GM12878 (cell line): ENCODE measurements around the gene ARID3A. TPM values are rescaled to one million over a fixed set of nuclear protein-coding genes. Genes with fewer than 3 reads are reported as not detected.

Experiments
- ATAC-seq: fragments of 200-7000 bp; cut with Tn5 transposase; 3 replicates; pipeline ENCODE4 v1.9.1; 2020; ENCODE audit warnings: mild to moderate bottlenecking, moderate library complexity
- BruUV-seq: library from RNA; stranded (reverse); fragments of 400-500 nt; replicated peaks from 2 replicates; lab custom pipeline; 2021; lab: Mats Ljungman, UMichigan
- CTCF ChIA-PET: fragments of 300-600 bp; sonication (Branson Sonifier 250); formaldehyde crosslinking; extraction: SDS; loops from one replicate; lab custom pipeline; 2021; ENCODE audit warnings: inconsistent platforms; lab: Yijun Ruan, JAX
- POLR2A ChIA-PET: fragments of 350-600 bp; formaldehyde crosslinking; extraction: SDS; loops from one replicate; lab custom pipeline; 2021; ENCODE audit warnings: inconsistent platforms; lab: Charles Lee
- RAD21 ChIA-PET: fragments of 300-600 bp; sonication (Branson Sonifier 250); formaldehyde crosslinking; loops from one replicate; lab custom pipeline; 2023; ENCODE audit warnings: antibody characterized with exemption; ENCODE audit not compliant: unreplicated experiment; lab: Charles Lee
- SMC1A ChIA-PET: fragments of 300-600 bp; sonication (Branson Sonifier 250); formaldehyde crosslinking; loops from one replicate; lab custom pipeline; 2023; ENCODE audit not compliant: unreplicated experiment, uncharacterized antibody; lab: Charles Lee
- DNase-seq: peaks from one replicate; pipeline ENCODE4 v3.0.0-alpha.2; 2011; ENCODE audit warnings: low read depth, low spot score
- FAIRE-seq: peaks from 3 replicates; lab custom pipeline; 2011; peaks lifted over from hg19 to GRCh38; lab: Jason Lieb, UNC
- H2AFZ ChIP-seq: 2 replicates; pipeline ENCODE4 v1.6.0; 2011; ENCODE audit warnings: low read depth, low read length, control low read depth; ENCODE audit not compliant: control insufficient read depth
- H3K27ac ChIP-seq: 2 replicates; pipeline ENCODE4 v1.5.1; 2011; ENCODE audit warnings: control low read depth; ENCODE audit not compliant: control insufficient read depth, insufficient read depth
- H3K27me3 ChIP-seq, 2 experiments: replicated peaks in 1 of 2; 2 replicates each; pipeline versions ENCODE4 v1.6.0 to v1.6.1; 2011; ENCODE audit warnings: low read length in 1 of 2; ENCODE audit not compliant: control insufficient read depth in 2 of 2, insufficient read depth in 2 of 2
- H3K36me3 ChIP-seq, 2 experiments: 2 replicates each; pipeline ENCODE4 v1.5.1; 2011; ENCODE audit warnings: low read length in 1 of 2; ENCODE audit not compliant: control insufficient read depth in 2 of 2, insufficient read depth in 2 of 2
- H3K4me1 ChIP-seq: 2 replicates; pipeline ENCODE4 v1.6.1; 2011; ENCODE audit warnings: mild to moderate bottlenecking, low read length, moderate library complexity, mixed read lengths; ENCODE audit not compliant: control insufficient read depth, insufficient read depth
- H3K4me2 ChIP-seq: 2 replicates; pipeline ENCODE4 v1.6.0; 2011; ENCODE audit warnings: control low read depth; ENCODE audit not compliant: control insufficient read depth, insufficient read depth
- H3K4me3 ChIP-seq: fragments of 200-600 bp; sonication (generic); 2 replicates; pipeline ENCODE4 v1.5.1; 2016
- H3K79me2 ChIP-seq: 2 replicates; pipeline ENCODE4 v1.6.0; 2011; ENCODE audit warnings: low read length; ENCODE audit not compliant: control insufficient read depth, insufficient read depth
- H3K9ac ChIP-seq: 2 replicates; pipeline ENCODE4 v1.8.0; 2011; ENCODE audit warnings: low read length, control low read depth, mixed read lengths; ENCODE audit not compliant: control insufficient read depth, insufficient read depth
- H3K9me3 ChIP-seq: replicated peaks from 3 replicates; pipeline ENCODE4 v1.5.1; 2011; ENCODE audit warnings: mild to moderate bottlenecking, low read length; ENCODE audit not compliant: control insufficient read depth, insufficient read depth
- H4K20me1 ChIP-seq: 2 replicates; pipeline ENCODE4 v1.6.0; 2011; ENCODE audit not compliant: control insufficient read depth, insufficient read depth
- CBX3 ChIP-seq: fragments of 200-600 bp; sonication (generic); IDR thresholded peaks from 2 replicates; pipeline ENCODE4 v1.6.1; 2016; ENCODE audit warnings: low read depth, borderline replicate concordance
- CREM ChIP-seq: IDR thresholded peaks from 2 replicates; pipeline ENCODE4 v1.6.1; 2014; ENCODE audit warnings: antibody characterized with exemption, low read depth
- DPF2 ChIP-seq: fragments of 450-650 bp; IDR thresholded peaks from 2 replicates; pipeline ENCODE4 v1.6.1; 2017; ENCODE audit warnings: mild to moderate bottlenecking
- ELK1 ChIP-seq: IDR thresholded peaks from 2 replicates; pipeline ENCODE4 v1.6.1; 2012; ENCODE audit warnings: low read depth, low read length, improper control_type of control experiment
- HCFC1 ChIP-seq: fragments of 150-350 bp; IDR thresholded peaks from 2 replicates; pipeline ENCODE4 v1.6.1; 2014; ENCODE audit warnings: low read length
- IRF3 ChIP-seq: fragments of 450-650 bp; IDR thresholded peaks from 2 replicates; pipeline ENCODE4 v1.6.1; 2014; ENCODE audit warnings: mild to moderate bottlenecking
- KAT2A ChIP-seq: conservative IDR thresholded peaks from 2 replicates; pipeline ENCODE4 v1.6.1; 2011; ENCODE audit warnings: low read depth, low read length; ENCODE audit not compliant: control insufficient read depth
- MEF2A ChIP-seq: IDR thresholded peaks from 2 replicates; pipeline ENCODE4 v1.6.1; 2011; ENCODE audit warnings: low read depth, mild to moderate bottlenecking, low read length, moderate library complexity; ENCODE audit not compliant: insufficient read depth
- POLR2A ChIP-seq: IDR thresholded peaks from 2 replicates; pipeline ENCODE4 v1.6.1; 2011; ENCODE audit warnings: low read depth, mild to moderate bottlenecking, low read length
- RB1 ChIP-seq: fragments of 450-650 bp; formaldehyde crosslinking; IDR thresholded peaks from 2 replicates; pipeline ENCODE4 v1.6.1; 2017; ENCODE audit warnings: mild to moderate bottlenecking, borderline replicate concordance
- SKIL ChIP-seq: fragments of 450-650 bp; IDR thresholded peaks from 2 replicates; pipeline ENCODE4 v1.6.1; 2017; ENCODE audit warnings: mild to moderate bottlenecking, low read depth, inconsistent platforms; ENCODE audit not compliant: poor library complexity, severe bottlenecking
- SMAD5 ChIP-seq: IDR thresholded peaks from 2 replicates; pipeline ENCODE4 v1.6.1; 2016; ENCODE audit warnings: antibody characterized with exemption, low read depth
- SPI1 ChIP-seq: IDR thresholded peaks from 2 replicates; pipeline ENCODE4 v1.6.1; 2011; ENCODE audit warnings: low read depth, mild to moderate bottlenecking, low read length, moderate library complexity, borderline replicate concordance; ENCODE audit not compliant: insufficient read depth
- STAT3 ChIP-seq: IDR thresholded peaks from 2 replicates; pipeline ENCODE4 v1.6.1; 2011; ENCODE audit warnings: low read depth, low read length, improper control_type of control experiment
- TCF12 ChIP-seq: IDR thresholded peaks from 2 replicates; pipeline ENCODE4 v1.6.1; 2011; ENCODE audit warnings: low read depth, mild to moderate bottlenecking, low read length
- ZBTB11 ChIP-seq: fragments of 450-650 bp; formaldehyde crosslinking; IDR thresholded peaks from 2 replicates; pipeline ENCODE4 v1.5.0; 2022; ENCODE audit warnings: mild to moderate bottlenecking, missing genetic modification characterization
- WGBS: methylation state at CpG from one replicate; pipeline ENCODE4 v1.1.6; 2016; ENCODE audit warnings: low lambda C conversion rate; ENCODE audit not compliant: insufficient replicate concordance, insufficient coverage; ENCODE audit errors: missing lambda C conversion rate; 5-methylcytosine and 5-hydroxymethylcytosine counted together
- in situ Hi-C: fragments of 300-500 bp; cut with MboI; formaldehyde crosslinking; loops from 9 replicates; pipeline ENCODE4 v1.14.3; 2018; ENCODE audit warnings: mixed read lengths
- intact Hi-C: fragments of 100-400 bp; cut with micrococcal nuclease; formaldehyde crosslinking; loops from one replicate; pipeline ENCODE4 v1.14.2; 2022; ENCODE audit not compliant: unreplicated experiment
- polyA plus RNA-seq, 11 experiments: library from polyadenylated mRNA; depleted of rRNA in 4 of 11; unstranded in 6 of 11; stranded (reverse) in 5 of 11; fragments of >200 nt; fragmentation: Nextera tagmentation in 4 of 11; fragmentation: Illumina TruSeq in 1 of 11; extraction: Ambion mirVana in 4 of 11; extraction: Trizol in 1 of 11; gene quantifications; 1 replicate in 1 of 11; 2 replicates in 10 of 11; pipeline versions ENCODE4 v1.2.1 to v1.2.3, GENCODE V29; 2011 to 2016; ENCODE audit warnings: inconsistent platforms in 2 of 11, missing spikeins in 2 of 11, low read depth in 1 of 11
- total RNA-seq, 4 experiments: library from RNA; depleted of rRNA in 3 of 4; stranded (reverse); fragments of >200 nt in 3 of 4; fragmentation: Illumina TruSeq in 1 of 4; extraction: Trizol in 1 of 4; gene quantifications; 2 replicates each; pipeline versions ENCODE4 v1.2.1 to v1.2.3, GENCODE V29; 2013 to 2021

The ARID3A gene
- total and polyA plus RNA-seq, 10 of the 15 experiments (the other 5 are each of a cell fraction or from before 2014, with no cell fraction given): 0.76 to 70.0 (median 16.7) TPM

GRCh38 chr19:902446-903226 is 23.2 kb upstream of the ARID3A start:
- no TSS peak for BruUV-seq
- RAD21 ChIA-PET: no interaction called here

More at GRCh38 chr19:902446-903226, 23.2 kb upstream of the ARID3A start:
- FAIRE-seq (no peak), ATAC-seq (no peak), DNase-seq (no peak)
- intact Hi-C loops: no loop called here
- ChIA-PET CTCF (interaction anchor here (1.0 kb wide), 1 partner anchor 39 kb away, joined by 3 read pairs; no protein-coding TSS in a partner anchor), SMC1A (no interaction called here), POLR2A (interaction anchor here (1.0 kb wide), 1 partner anchor 10 kb away, joined by 3 read pairs; the partner anchor contains the start of gene MED16)
- no peak overlapping the region for H3K9ac ChIP-seq
- no peaks in the 10 kb centered on the region for H4K20me1 ChIP-seq
- H3K4me1 ChIP-seq: peaks cover 19% of the 10 kb centered on the region
- no peak overlapping the region for H3K4me2 ChIP-seq
- TF ChIP-seq TCF12: no peak
- TF ChIP-seq SKIL: no peak
- no peak for TF ChIP-seq POLR2A
- TF ChIP-seq STAT3: no peak
- no peak for TF ChIP-seq ZBTB11
- TF ChIP-seq KAT2A: no peak
- TF ChIP-seq IRF3: no peak
- TF ChIP-seq SPI1: no peak
- TF ChIP-seq CREM: no peak
- TF ChIP-seq RB1: no peak
- TF ChIP-seq ELK1: no peak
- TF ChIP-seq HCFC1: no peak
- no peak for TF ChIP-seq SMAD5
- no peak for TF ChIP-seq DPF2
- TF ChIP-seq MEF2A: no peak
- no peak for TF ChIP-seq CBX3
- H3K27me3 ChIP-seq: no peaks in the 10 kb centered on the region
- H3K9me3 ChIP-seq: no peaks in the 10 kb centered on the region
- no peak overlapping the region for H3K4me3 ChIP-seq
- peaks cover 7% of the 10 kb centered on the region for H3K79me2 ChIP-seq
- peaks cover 0 to 6% of the 10 kb centered on the region in 2 experiments; a peak in 2 of 4 replicates for H3K36me3 ChIP-seq
- in situ Hi-C loops: no loop called here
- no peak overlapping the region for H3K27ac ChIP-seq
- WGBS: 83% methylated on average over 14 of the region's 14 CpGs
- H2AFZ ChIP-seq: no peak overlapping the region
